Keratinocyte (primary cell): ENCODE measurements around the gene ETFRF1.

Source experiments
- EZH2 ChIP-seq: IDR thresholded peaks from one replicate; pipeline ENCODE4 v1.6.1; 2012; ENCODE audit warnings: inconsistent platforms, mild to moderate bottlenecking, low read length, moderate library complexity
- TF ChIP-seq, protein P1 (sequence below), 3 experiments: IDR thresholded peaks in 1 of 3; conservative IDR thresholded peaks in 1 of 3; optimal IDR thresholded peaks in 1 of 3; 2 replicates in 2 of 3; 3 replicates in 1 of 3; pipeline versions ENCODE3 to v1.5.1; 2011; ENCODE audit warnings: low read length in 3 of 3, mild to moderate bottlenecking in 3 of 3, moderate library complexity in 2 of 3, control low read depth in 1 of 3, inconsistent platforms in 1 of 3; ENCODE audit not compliant: insufficient read depth in 2 of 3; ENCODE audit errors: extremely low read depth in 1 of 3

DNA sequence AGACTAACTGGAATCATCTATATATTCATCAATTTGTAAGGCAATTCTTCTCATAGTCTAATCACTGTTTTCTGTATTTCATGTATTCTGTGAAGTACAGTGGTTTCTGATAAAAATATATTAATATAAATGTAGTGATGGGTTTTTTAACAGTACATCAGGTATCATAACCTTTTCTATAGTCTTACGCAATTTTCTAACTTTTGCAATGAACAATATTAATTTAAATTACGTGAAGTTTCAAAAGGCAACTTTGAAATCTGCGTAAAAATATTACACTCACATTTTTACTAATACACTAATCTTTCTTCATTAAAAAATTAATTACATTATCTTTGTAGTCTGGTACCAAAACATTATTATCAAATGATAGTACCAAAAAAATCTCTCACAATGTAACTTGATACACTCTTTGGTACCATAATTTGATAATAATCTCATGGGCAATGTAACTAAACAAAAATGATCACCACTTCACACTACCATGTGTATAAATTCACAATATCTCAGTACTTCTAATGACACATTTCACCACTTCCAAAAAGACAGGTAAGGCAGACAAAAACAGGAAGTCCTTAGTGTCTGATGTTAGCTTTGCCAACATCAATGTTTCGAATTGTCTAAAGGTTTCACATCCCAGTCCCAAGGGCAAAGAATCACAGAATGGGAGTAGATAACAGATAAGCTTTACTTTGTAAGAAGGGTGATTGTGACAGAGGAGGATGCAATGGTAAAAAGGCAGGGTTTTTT, 8.8 kb upstream of the ETFRF1 start:
- TF ChIP-seq, protein P1, sequence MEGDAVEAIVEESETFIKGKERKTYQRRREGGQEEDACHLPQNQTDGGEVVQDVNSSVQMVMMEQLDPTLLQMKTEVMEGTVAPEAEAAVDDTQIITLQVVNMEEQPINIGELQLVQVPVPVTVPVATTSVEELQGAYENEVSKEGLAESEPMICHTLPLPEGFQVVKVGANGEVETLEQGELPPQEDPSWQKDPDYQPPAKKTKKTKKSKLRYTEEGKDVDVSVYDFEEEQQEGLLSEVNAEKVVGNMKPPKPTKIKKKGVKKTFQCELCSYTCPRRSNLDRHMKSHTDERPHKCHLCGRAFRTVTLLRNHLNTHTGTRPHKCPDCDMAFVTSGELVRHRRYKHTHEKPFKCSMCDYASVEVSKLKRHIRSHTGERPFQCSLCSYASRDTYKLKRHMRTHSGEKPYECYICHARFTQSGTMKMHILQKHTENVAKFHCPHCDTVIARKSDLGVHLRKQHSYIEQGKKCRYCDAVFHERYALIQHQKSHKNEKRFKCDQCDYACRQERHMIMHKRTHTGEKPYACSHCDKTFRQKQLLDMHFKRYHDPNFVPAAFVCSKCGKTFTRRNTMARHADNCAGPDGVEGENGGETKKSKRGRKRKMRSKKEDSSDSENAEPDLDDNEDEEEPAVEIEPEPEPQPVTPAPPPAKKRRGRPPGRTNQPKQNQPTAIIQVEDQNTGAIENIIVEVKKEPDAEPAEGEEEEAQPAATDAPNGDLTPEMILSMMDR (optimal IDR thresholded peaks at IDR 0.05 in 1 of 3, IDR thresholded peaks at IDR 0.05 in 1 of 3, conservative IDR thresholded peaks at IDR 0.05 in 1 of 3; ENCODE audit: extremely low read depth in 1 of 3, insufficient read depth in 2 of 3, low read length in 3 of 3), result no peak
- no peak for TF ChIP-seq EZH2
